ENCODE measurements around the gene BCKDHB. TPM values are rescaled to one million over a fixed set of nuclear protein-coding genes. Genes with fewer than 3 reads are reported as not detected.
"Not testable (repeated sequence)": the region's sequence is repeated elsewhere in the genome, so short reads cannot be mapped to it uniquely, and the experiment has no call there.

Gene BCKDHB
- total RNA-seq, 2 experiments from 2014 or later, result 13.9 to 16.8 TPM

DNA sequence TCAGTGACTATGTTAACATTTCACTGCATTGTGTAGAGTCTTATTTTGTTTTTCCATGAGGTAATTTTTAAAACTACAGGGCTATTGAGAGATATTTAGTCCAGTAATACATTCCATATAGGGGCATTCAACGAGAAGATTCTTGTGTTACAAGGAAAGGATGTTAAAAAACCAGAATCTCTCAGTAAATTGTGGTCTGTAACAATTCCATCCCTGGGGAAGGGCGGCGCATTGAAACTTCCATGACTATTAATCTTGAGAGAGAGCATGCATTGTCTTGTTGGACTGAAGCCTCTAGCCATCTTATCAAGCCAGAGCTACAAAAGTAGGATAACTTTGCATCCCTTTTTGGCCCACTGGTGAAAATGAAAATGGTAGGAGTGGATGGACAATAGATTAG lies 119.7 kb downstream of the BCKDHB start:
- ATAC-seq, result no peak
- CTCF ChIA-PET, result no interaction called here

DNA sequence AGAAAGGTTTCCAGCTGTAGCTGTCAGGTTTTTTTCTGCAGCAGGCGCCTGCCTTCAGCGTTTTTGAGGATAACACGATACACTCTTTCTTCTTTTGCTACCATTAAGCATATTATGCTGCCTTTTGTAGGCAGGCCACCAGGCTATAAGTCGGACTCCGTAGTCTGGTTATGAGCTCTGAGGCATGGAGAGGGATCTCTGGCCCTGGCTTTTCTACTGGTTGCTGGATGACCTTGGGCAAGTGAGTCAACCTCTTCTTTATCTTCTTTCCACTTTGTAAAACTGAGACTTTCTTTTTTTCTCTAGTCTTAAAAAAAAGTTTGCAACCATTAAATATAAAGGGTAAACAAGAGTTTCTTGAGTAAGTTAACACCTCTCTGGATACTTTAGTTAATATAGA lies 120.2 kb downstream of the BCKDHB start:
- CTCF ChIA-PET, result no interaction called here
- no peak for ATAC-seq
- Mint-ChIP-seq H3K27ac (no peak overlapping the region), H3K9me3 (ENCODE audit: low read depth) (no peaks in the 10 kb centered on the region), H3K36me3 (peaks cover 7% of the 10 kb centered on the region), H3K4me1 (no peaks in the 10 kb centered on the region), H3K27me3 (no peaks in the 10 kb centered on the region), H3K4me3 (no peak overlapping the region)
- DNase-seq, result no peak

More for the DNA sequence above, 119.7 kb downstream of the BCKDHB start:
- H3K9me3 Mint-ChIP-seq (ENCODE audit: low read depth), result no peaks in the 10 kb centered on the region
- no peak for DNase-seq
- no peaks in the 10 kb centered on the region for H3K27me3 Mint-ChIP-seq
- H3K27ac Mint-ChIP-seq, result no peak overlapping the region
- no peaks in the 10 kb centered on the region for H3K4me1 Mint-ChIP-seq
- peaks cover 7% of the 10 kb centered on the region for H3K36me3 Mint-ChIP-seq
- H3K4me3 Mint-ChIP-seq, result no peak overlapping the region

DNA sequence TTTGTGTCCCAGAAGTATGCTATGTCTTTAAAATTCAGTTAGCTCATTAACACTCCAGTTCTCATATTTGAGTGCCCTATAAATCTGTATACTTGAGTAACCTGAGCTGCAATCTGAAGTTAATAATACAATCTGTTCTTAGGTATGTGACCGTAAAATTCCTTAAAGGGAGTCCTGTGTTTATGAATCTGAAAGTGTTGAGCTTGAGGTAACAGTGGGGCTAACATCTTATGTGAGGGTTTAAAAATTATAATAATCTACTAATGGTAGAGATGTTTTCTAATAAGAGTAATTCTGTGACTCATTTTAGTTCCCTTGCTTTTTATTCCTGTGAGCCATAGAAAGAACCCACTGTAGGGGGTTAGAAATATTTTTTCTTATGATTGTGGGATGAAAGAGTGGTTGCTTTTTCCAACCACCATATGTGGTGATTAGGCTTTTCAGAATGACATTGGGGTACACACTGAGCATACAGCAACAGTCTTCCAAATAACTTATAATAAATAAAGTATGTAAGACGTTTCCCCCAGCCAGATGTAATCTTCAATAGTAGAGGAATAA lies 121.2 kb downstream of the BCKDHB start:
- CTCF ChIA-PET, result no interaction called here
- no peak for DNase-seq
- Mint-ChIP-seq H3K4me3 (no peak overlapping the region), H3K9me3 (ENCODE audit: low read depth) (no peaks in the 10 kb centered on the region), H3K36me3 (peaks cover 7% of the 10 kb centered on the region), H3K4me1 (no peaks in the 10 kb centered on the region), H3K27ac (no peak overlapping the region), H3K27me3 (no peaks in the 10 kb centered on the region)
- no peak for ATAC-seq

DNA sequence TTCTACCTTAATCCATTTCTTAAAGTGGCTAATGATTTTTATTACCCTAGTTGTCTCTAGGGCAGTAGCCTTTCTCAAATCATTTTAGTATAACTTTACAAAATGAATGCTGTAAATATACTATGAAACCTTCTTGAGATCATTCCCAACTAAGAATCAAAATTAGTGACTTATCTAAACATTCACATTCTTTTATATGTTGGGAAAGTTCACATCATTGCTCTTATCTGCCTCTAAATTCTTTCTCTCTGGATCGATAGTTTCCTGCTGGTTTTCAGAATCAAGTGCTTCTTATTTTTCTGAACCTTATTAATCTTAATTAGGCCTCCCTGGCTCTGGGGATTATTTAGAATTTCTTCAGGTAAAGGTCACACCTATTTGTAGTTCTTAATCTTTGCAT lies 126.8 kb downstream of the BCKDHB start:
- no peaks in the 10 kb centered on the region for H3K27me3 Mint-ChIP-seq
- peaks cover 2% of the 10 kb centered on the region for H3K36me3 Mint-ChIP-seq
- DNase-seq, result no peak
- no peaks in the 10 kb centered on the region for H3K4me1 Mint-ChIP-seq
- H3K27ac Mint-ChIP-seq, result no peak overlapping the region
- ATAC-seq, result no peak
- CTCF ChIA-PET, result no interaction called here
- H3K4me3 Mint-ChIP-seq, result no peak overlapping the region
- H3K9me3 Mint-ChIP-seq (ENCODE audit: low read depth), result no peaks in the 10 kb centered on the region

DNA sequence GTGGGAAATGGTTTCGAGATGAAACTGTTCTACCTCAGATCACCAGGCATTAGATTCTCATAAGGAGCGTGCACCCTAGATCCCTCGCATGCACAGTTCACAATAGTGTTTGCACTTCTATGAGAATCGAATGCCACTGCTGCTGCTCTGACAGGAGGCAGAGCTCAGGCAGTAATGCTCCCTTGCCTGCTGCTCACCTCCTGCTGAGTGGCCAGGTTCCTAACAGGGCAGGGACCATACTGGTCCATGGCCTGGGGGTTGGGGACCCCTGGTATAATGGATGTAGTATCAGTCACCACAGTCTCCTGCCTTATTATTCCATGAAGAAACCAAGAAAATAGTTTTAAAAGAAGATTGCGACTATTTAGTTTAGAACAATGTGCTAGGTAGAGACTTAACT lies 127.5 kb downstream of the BCKDHB start:
- Mint-ChIP-seq H3K36me3 (peaks cover 6% of the 10 kb centered on the region), H3K9me3 (ENCODE audit: low read depth) (no peaks in the 10 kb centered on the region), H3K4me1 (no peaks in the 10 kb centered on the region), H3K27ac (no peak overlapping the region), H3K4me3 (no peak overlapping the region), H3K27me3 (no peaks in the 10 kb centered on the region)
- CTCF ChIA-PET, result no interaction called here
- ATAC-seq, result no peak
- DNase-seq, result no peak

GRCh38 chr6:80234401-80234800 lies 127.9 kb downstream of the BCKDHB start:
- CTCF ChIA-PET, result no interaction called here
- no peak for DNase-seq

DNA sequence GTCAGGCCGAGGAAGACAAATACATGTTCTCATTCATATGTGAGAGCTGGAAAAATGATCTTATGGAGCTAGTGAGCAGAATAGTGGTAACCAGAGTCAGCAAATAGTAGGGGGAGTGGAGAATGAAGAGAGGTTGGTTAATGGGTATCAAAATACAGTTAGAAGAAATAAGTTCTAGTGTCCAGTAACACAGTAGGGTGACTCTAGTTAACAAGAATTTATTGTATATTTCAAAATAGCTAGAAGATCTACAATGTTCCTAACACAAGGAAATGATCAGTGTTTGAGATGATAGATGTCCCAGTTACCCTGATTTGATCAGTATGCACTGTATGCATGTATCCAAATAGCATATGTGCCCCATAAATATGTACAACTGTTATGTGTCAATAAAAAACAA lies 128.4 kb downstream of the BCKDHB start:
- CTCF ChIA-PET, result no interaction called here
- ATAC-seq (no peak), DNase-seq (no peak)
- Mint-ChIP-seq H3K27ac (no peak overlapping the region), H3K9me3 (ENCODE audit: low read depth) (no peaks in the 10 kb centered on the region), H3K4me1 (no peaks in the 10 kb centered on the region), H3K36me3 (peaks cover 4% of the 10 kb centered on the region), H3K27me3 (no peaks in the 10 kb centered on the region), H3K4me3 (no peak overlapping the region)

More at GRCh38 chr6:80234401-80234800, 127.9 kb downstream of the BCKDHB start:
- no peaks in the 10 kb centered on the region for H3K4me1 Mint-ChIP-seq
- H3K9me3 Mint-ChIP-seq (ENCODE audit: low read depth), result no peaks in the 10 kb centered on the region
- H3K27me3 Mint-ChIP-seq, result no peaks in the 10 kb centered on the region
- H3K36me3 Mint-ChIP-seq, result peaks cover 4% of the 10 kb centered on the region
- H3K27ac Mint-ChIP-seq, result no peak overlapping the region
- no peak for ATAC-seq
- no peak overlapping the region for H3K4me3 Mint-ChIP-seq

DNA sequence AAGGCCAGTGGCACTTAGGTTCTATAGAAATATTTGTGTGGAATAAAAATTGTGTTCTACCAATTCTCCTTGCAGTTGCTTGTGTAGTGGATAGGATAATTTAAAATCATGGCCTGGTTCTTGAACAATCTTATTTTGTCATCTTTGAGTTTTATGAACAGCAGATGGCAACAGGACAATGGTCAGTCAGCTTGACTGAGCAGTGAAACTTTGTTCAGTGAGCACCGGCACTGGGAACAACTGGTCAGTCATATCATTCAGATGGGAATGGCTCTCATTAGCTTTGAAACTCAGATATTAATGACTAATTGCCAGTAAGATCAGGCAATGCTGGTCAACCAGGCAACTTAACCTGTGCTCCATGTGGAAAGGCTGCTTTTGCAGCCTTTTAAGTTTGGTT lies 129.2 kb downstream of the BCKDHB start:
- Mint-ChIP-seq H3K9me3 (ENCODE audit: low read depth) (no peaks in the 10 kb centered on the region), H3K4me3 (no peak overlapping the region), H3K27ac (no peak overlapping the region), H3K27me3 (no peaks in the 10 kb centered on the region), H3K4me1 (no peaks in the 10 kb centered on the region), H3K36me3 (peaks cover 4% of the 10 kb centered on the region)
- CTCF ChIA-PET, result no interaction called here
- no peak for DNase-seq
- ATAC-seq, result no peak

GRCh38 chr6:80238754-80239153 lies 132.3 kb downstream of the BCKDHB start:
- H3K27ac Mint-ChIP-seq; H3K4me3 Mint-ChIP-seq; H3K4me1 Mint-ChIP-seq; CTCF ChIA-PET; H3K9me3 Mint-ChIP-seq (ENCODE audit: low read depth); H3K36me3 Mint-ChIP-seq; ATAC-seq; DNase-seq; H3K27me3 Mint-ChIP-seq: not testable (repeated sequence)

DNA sequence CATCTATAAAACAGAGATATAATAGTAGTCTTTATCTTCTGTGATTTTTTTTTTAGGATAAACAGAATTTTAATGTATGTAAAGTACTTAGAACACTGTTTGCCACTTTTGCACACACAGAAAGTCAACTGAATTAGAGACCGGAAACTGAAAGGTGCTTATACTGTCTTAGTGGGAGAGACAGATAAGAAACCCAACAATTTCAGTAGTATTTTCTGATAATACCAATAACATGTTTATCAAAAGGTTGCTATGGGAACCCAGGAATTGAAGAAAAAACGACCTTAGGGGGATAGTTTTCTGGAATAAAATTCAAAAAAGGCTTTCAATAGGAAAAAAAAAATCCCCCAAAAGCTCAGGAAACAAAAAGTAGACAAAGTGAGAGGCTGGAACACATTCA lies 138.6 kb downstream of the BCKDHB start:
- no peak for DNase-seq
- no peak overlapping the region for H3K4me3 Mint-ChIP-seq
- ATAC-seq, result no peak
- no peaks in the 10 kb centered on the region for H3K27me3 Mint-ChIP-seq
- H3K27ac Mint-ChIP-seq, result no peak overlapping the region
- CTCF ChIA-PET, result no interaction called here
- peaks cover 7% of the 10 kb centered on the region for H3K36me3 Mint-ChIP-seq
- H3K4me1 Mint-ChIP-seq, result peaks cover 13% of the 10 kb centered on the region
- H3K9me3 Mint-ChIP-seq (ENCODE audit: low read depth), result no peaks in the 10 kb centered on the region

DNA sequence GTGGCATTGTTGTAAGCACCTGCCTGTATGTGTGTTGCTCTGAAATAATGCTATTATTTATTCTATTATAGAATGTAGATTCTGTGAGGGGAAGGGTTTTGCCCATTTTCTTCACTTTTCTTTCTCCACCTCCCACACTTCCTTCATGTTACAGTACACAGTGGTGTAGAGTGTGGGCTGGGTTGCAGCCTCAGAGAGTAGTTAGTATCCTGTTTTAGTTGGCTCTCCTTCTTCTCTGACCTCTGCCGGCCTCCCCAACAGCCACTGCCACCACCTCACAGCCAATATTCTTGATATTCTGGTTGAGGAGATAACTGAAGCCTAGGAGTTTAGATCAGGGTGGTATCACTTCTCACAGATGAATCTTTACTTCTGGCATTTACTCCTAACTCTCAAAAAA lies 143.4 kb downstream of the BCKDHB start:
- peaks cover 9% of the 10 kb centered on the region for H3K4me1 Mint-ChIP-seq
- CTCF ChIA-PET, result no interaction called here
- H3K9me3 Mint-ChIP-seq (ENCODE audit: low read depth), result no peaks in the 10 kb centered on the region
- no peaks in the 10 kb centered on the region for H3K36me3 Mint-ChIP-seq
- H3K27ac Mint-ChIP-seq, result no peak overlapping the region
- ATAC-seq, result no peak
- H3K4me3 Mint-ChIP-seq, result no peak overlapping the region
- DNase-seq, result no peak
- H3K27me3 Mint-ChIP-seq, result no peaks in the 10 kb centered on the region

DNA sequence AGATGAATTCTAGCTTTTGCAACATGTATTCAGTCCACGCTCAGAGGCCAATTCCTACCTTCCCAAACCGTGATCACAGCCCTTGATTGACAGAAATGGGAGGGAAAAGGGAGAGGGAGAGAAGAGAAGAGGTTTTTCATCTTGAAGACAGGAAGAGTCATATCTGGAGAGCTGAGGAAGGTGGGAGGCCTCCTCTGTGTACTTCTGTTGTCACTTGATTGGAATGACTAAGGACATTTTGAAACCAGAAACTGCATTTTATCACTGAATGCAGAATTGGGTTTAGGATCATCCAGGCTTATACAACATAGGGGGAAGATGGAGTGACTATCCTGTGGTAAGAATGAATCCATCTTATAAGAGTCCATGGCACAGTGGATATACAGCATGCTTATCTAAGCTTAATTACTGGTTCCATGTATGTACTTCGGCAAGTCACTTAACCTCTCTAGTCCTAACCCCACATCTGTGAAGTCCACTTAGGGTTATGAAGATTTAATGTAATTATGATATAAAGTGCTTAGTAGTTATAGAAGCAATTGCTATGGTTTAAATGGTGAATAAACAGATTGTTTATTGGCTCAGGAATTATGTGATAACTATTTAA lies 144.0 kb downstream of the BCKDHB start:
- H3K27ac Mint-ChIP-seq, result no peak overlapping the region
- no peak for DNase-seq
- no peaks in the 10 kb centered on the region for H3K27me3 Mint-ChIP-seq
- H3K4me3 Mint-ChIP-seq, result no peak overlapping the region
- peaks cover 2% of the 10 kb centered on the region for H3K36me3 Mint-ChIP-seq
- no peaks in the 10 kb centered on the region for H3K9me3 Mint-ChIP-seq (ENCODE audit: low read depth)
- CTCF ChIA-PET, result no interaction called here
- no peak for ATAC-seq
- H3K4me1 Mint-ChIP-seq, result peaks cover 9% of the 10 kb centered on the region

DNA sequence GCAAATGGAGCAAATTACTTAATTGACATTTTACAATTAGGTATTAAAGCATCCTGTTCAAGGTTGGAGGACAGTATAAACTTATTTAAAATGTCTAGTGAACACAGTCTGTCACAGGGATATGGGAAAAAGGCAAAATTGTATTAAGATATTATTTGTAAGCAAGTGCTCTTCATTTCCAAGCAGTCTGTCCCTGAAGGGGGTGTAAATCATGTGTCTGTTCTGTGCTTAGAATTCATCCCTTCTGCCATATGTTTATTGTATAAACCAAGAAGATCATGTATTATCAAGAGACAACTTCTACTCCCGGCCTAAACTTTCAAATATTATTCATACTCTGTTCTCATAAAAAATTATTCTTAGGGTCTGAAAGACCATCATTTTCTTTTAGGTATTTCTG lies 144.8 kb downstream of the BCKDHB start:
- CTCF ChIA-PET, result no interaction called here
- no peaks in the 10 kb centered on the region for H3K9me3 Mint-ChIP-seq (ENCODE audit: low read depth)
- ATAC-seq, result no peak
- no peak overlapping the region for H3K4me3 Mint-ChIP-seq
- peaks cover 2% of the 10 kb centered on the region for H3K36me3 Mint-ChIP-seq
- H3K27me3 Mint-ChIP-seq, result no peaks in the 10 kb centered on the region
- peaks cover 9% of the 10 kb centered on the region for H3K4me1 Mint-ChIP-seq
- H3K27ac Mint-ChIP-seq, result no peak overlapping the region
- no peak for DNase-seq

- CTCF ChIA-PET, result no interaction called here
Observed at GRCh38 chr6:80254716-80255115, 148.2 kb downstream of the BCKDHB start.

GRCh38 chr6:80256691-80257090 lies 150.2 kb downstream of the BCKDHB start:
- Mint-ChIP-seq H3K27me3 (no peaks in the 10 kb centered on the region), H3K4me3 (no peak overlapping the region), H3K9me3 (ENCODE audit: low read depth) (no peaks in the 10 kb centered on the region), H3K36me3 (peaks cover 2% of the 10 kb centered on the region), H3K27ac (no peak overlapping the region), H3K4me1 (no peaks in the 10 kb centered on the region)
- ATAC-seq, result no peak
- DNase-seq, result no peak
- CTCF ChIA-PET, result no interaction called here

More at GRCh38 chr6:80254716-80255115, 148.2 kb downstream of the BCKDHB start:
- H3K27ac Mint-ChIP-seq, result no peak overlapping the region
- no peaks in the 10 kb centered on the region for H3K27me3 Mint-ChIP-seq
- H3K4me1 Mint-ChIP-seq, result peaks cover 8% of the 10 kb centered on the region
- H3K9me3 Mint-ChIP-seq (ENCODE audit: low read depth), result no peaks in the 10 kb centered on the region
- DNase-seq (no peak), ATAC-seq (no peak)
- H3K36me3 Mint-ChIP-seq, result peaks cover 2% of the 10 kb centered on the region
- no peak overlapping the region for H3K4me3 Mint-ChIP-seq
